Measurements from ENCODE around the gene FAM47E. TPM values are rescaled to one million over a fixed set of nuclear protein-coding genes. Genes with fewer than 3 reads are reported as not detected.

FAM47E gene
- total RNA-seq, 1 donor from 2014 or later: 9.6 TPM

GRCh38 chr4:76301068-76301774 lies 49.7 kb downstream of the FAM47E start:
- DNase-seq (ENCODE audit: low spot score): no peak

- no peak for DNase-seq (ENCODE audit: low spot score)
These were observed 50.2 kb downstream of the FAM47E start for GRCh38 chr4:76301775-76302162.

- no peak for DNase-seq (ENCODE audit: low spot score)
These were observed 51.4 kb downstream of the FAM47E start for GRCh38 chr4:76302826-76303438.

GRCh38 chr4:76305033-76305687 lies 53.6 kb downstream of the FAM47E start:
- DNase-seq (ENCODE audit: low spot score): no peak

DNA sequence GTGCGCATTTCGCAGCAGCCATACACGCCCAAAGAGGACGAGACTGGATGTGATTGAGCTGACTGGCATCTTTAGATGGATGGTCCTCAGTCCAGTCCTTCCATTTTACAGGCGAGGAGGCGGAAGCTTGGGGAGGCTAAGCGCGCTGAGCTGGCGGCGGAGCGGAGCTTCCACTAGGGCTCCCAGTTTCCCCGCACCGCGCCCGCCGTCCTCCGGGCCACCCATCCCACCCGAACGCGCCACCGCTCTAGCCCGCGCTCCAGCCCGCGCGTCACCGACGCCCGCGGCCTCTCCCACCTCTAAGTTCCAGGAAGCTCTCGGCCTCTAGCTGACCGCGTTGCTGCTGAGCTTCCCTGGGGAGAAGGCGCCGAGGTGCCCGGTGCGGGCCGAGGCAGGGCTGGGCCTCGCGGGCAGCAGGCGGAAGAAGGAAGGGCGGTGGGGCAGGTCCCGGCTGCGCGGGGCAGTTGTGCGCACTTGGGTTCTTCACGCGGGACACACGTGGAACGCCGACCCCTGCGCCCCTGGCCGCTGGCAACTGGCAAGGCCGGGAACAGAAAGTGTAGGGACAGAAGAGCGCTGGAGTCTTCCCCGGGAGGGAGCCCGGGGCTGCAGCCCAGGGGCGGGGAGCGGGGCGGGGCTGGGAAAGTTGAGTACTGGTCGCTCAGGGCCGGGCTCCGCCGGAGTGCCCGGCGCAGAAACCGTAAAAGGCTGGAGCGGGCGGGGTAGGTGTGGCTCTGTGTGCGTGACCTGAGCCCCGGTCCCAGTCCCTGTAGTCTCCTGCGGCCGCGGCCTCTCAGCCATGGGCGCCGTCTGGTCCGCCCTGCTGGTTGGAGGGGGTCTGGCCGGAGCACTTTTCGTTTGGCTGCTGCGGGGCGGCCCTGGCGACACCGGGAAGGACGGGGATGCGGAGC lies 54.7 kb downstream of the FAM47E start, which contains the start of gene STBD1:
STBD1 (plus strand) TSS at position 763 of the 911 bp plus-strand sequence; CDS start at position 800, 37 bp downstream.
- DNase-seq (ENCODE audit: low spot score): peak; percentile 88

DNA sequence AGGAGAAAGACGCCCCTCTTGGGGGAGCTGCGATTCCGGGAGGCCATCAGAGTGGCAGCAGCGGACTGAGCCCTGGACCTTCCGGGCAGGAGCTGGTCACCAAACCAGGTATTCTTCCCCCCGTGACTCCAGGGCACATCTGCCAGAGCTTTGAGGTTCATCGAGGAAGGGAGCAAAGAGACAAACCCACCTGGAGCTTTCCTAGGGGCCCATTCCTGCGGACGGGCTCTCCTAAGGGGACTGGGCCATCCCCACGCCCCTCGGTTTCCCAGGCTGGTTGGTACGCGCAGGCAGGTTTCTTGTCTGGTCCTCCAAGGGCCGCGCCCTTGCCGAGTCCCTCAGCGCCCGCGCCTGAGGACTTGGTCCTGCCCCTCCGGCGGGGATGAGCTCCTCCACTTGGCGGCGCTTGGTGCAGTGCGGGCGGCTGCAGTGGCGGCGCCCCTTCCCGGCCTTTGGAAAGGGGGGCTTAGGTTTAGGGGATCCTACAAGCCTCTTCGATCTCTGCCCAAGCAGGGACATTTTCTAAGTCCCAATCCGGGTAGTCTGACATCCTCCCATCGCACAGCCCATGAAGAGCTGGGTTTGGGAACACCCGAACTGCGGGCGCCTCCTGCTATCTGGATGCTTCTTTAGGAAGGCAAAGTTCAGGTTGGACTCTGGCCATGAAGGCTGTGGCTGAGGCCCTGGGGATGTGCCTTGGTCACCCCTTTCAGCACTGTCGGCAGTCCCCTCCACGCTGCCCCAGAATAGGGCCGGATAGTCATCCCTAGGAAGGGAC lies 55.5 kb downstream of the FAM47E start:
- DNase-seq (ENCODE audit: low spot score): peak; percentile 69

- DNase-seq (ENCODE audit: low spot score): no peak
These were observed 56.1 kb downstream of the FAM47E start for GRCh38 chr4:76307660-76308014.

- DNase-seq (ENCODE audit: low spot score): no peak
These were observed 57.0 kb downstream of the FAM47E start for GRCh38 chr4:76308548-76308947.

DNA sequence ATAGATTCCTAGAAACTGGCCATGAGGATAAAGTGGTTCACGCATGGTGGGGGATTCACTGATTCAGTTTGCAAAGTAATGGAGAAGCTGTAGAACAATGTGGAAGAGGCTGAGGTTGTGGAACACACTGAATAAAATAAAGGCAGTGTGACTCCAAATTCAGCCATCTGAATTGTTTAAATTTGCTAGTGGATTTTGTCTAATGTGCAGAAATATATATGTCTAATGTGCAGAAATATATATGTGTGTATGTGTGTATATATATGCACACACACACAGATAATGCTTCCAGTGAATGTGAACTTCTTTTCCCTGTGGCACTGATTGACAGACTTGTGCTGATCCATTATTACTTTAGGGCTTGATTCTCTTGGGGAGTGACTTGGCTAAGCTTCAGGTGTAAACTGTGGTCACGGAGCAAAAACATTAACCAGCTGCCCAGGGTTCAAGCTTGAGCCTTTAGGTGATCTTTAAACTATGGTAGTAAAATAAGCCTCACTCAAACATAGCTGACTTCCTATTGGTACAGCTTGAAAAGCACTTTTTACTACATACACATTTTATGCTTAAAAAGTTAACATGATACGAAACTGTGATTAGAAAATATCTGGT lies 58.5 kb downstream of the FAM47E start:
- DNase-seq (ENCODE audit: low spot score): no peak

- no peak for DNase-seq (ENCODE audit: low spot score)
These were observed 59.2 kb downstream of the FAM47E start for GRCh38 chr4:76310683-76311082.

DNA sequence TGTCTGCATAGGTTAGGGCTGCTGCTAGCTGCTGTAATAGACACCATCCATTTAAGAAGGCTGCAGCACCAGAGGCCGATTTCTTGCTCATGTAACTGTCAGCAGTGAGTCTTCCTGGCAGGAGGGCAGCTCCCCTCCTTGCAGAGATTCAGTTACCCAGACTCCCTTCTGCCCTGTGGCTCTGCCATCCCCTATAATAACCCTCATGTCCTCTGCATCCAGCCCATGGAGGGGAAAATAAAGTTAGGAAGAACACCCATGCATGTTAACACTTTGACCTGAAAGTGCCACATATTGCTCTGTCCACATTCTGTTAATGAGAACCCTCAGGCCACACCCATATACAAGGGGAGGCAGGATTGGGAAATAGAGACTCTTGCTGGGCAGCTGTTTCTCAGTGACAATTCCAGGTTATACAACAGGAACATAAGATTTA lies 60.4 kb downstream of the FAM47E start:
- no peak for DNase-seq (ENCODE audit: low spot score)

DNA sequence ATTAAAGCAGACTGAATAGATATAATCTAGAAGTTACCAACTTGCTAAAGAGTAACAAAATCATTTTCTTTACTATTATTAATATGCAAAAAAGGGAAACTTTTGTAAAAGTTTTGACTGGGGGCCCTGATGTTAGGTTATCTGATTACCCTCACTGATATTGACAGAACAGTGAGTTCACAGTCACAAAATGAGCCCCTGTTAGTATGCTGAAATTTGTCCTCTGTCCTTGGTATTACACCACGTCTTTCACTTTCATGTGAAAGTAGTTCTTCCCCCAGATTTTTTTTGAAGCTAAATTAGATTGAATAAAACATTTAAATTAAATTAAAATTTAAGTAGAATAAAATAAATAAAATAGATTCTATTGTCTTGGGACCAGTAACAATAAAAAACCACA lies 60.9 kb downstream of the FAM47E start:
- no peak for DNase-seq (ENCODE audit: low spot score)

- DNase-seq (ENCODE audit: low spot score): no peak
These were observed 62.0 kb downstream of the FAM47E start for GRCh38 chr4:76313547-76313946.

- no peak for DNase-seq (ENCODE audit: low spot score)
These were observed 63.9 kb downstream of the FAM47E start for GRCh38 chr4:76315267-76315918.

GRCh38 chr4:76316131-76316530 lies 64.6 kb downstream of the FAM47E start:
- DNase-seq (ENCODE audit: low spot score): no peak

- no peak for DNase-seq (ENCODE audit: low spot score)
These were observed 70.7 kb downstream of the FAM47E start for GRCh38 chr4:76322236-76322635.

- DNase-seq (ENCODE audit: low spot score): no peak
These were observed 73.6 kb downstream of the FAM47E start for GRCh38 chr4:76325072-76325471.

- DNase-seq (ENCODE audit: low spot score): no peak
These were observed 75.0 kb downstream of the FAM47E start for GRCh38 chr4:76326515-76326914.

All from ureter (tissue), 1 donor.